Left ventricle myocardium inferior (tissue), 1 donor: ENCODE data around the gene ABR. TPM values are rescaled to one million over a fixed set of nuclear protein-coding genes. Genes with fewer than 3 reads are reported as not detected.

ENCODE experiments used
- DNase-seq: peaks from one replicate; pipeline ENCODE4 v3.0.0-alpha.2; 2020
- H3K27ac ChIP-seq: fragments of 200-600 bp; replicated peaks from 2 replicates; pipeline ENCODE4 v1.8.0; 2021
- H3K27me3 ChIP-seq: fragments of 200-600 bp; 2 replicates; pipeline ENCODE4 v1.8.0; 2021; ENCODE audit warnings: low read depth
- H3K36me3 ChIP-seq: fragments of 200-600 bp; 2 replicates; pipeline ENCODE4 v1.8.0; 2021
- H3K4me1 ChIP-seq: fragments of 200-600 bp; 2 replicates; pipeline ENCODE4 v1.8.0; 2021
- H3K4me3 ChIP-seq: fragments of 200-600 bp; 2 replicates; pipeline ENCODE4 v1.8.0; 2021; ENCODE audit warnings: mild to moderate bottlenecking, moderate library complexity
- H3K9me3 ChIP-seq: fragments of 200-600 bp; replicated peaks from 2 replicates; pipeline ENCODE4 v1.8.0; 2021
- CTCF ChIP-seq: fragments of 200-600 bp; IDR thresholded peaks from 2 replicates; pipeline ENCODE4 v1.8.0; 2021; ENCODE audit warnings: antibody characterized with exemption, mild to moderate bottlenecking, borderline replicate concordance
- intact Hi-C: fragments of 100-400 bp; cut with micrococcal nuclease; formaldehyde crosslinking; loops from one replicate; pipeline ENCODE4 v1.11.0; 2022
- total RNA-seq: library from RNA; stranded (reverse); fragmentation: NEBNext Ultra II Directional; extraction: Animal tissue kit (Norgen Biotek cat#: 25700); gene quantifications from one replicate; pipeline ENCODE4 v1.2.1, GENCODE V29; 2021
- donor health status: DM: no; HTN: yes; CAD: no; lungs with severe emphysema.

Gene ABR
- total RNA-seq, 1 donor from 2014 or later, result 170 TPM

- Histone ChIP-seq H3K9me3 (no peaks in the 10 kb centered on the region), H3K4me1 (peaks cover 39% of the 10 kb centered on the region), H3K27me3 (no peaks in the 10 kb centered on the region), H3K27ac (no peak overlapping the region), H3K36me3 (no peaks in the 10 kb centered on the region), H3K4me3 (no peak overlapping the region)
- no peak for DNase-seq
- TF ChIP-seq CTCF, result no peak
- intact Hi-C loops, result no loop called here
Observed at GRCh38 chr17:1146561-1147265, 33.1 kb downstream of the ABR start.

- Histone ChIP-seq H3K4me3 (no peak overlapping the region), H3K4me1 (peaks cover 31% of the 10 kb centered on the region), H3K27me3 (no peaks in the 10 kb centered on the region), H3K27ac (no peak overlapping the region), H3K9me3 (no peaks in the 10 kb centered on the region), H3K36me3 (no peaks in the 10 kb centered on the region)
- no peak for DNase-seq
- TF ChIP-seq CTCF, result no peak
- intact Hi-C loops, result no loop called here
Observed at GRCh38 chr17:1145311-1145986, 34.3 kb downstream of the ABR start.

- H3K27ac ChIP-seq, result no peak overlapping the region
- H3K4me1 ChIP-seq, result peaks cover 19% of the 10 kb centered on the region
- no peak for TF ChIP-seq CTCF
- no peak overlapping the region for H3K4me3 ChIP-seq
- no peak for DNase-seq
- no peaks in the 10 kb centered on the region for H3K36me3 ChIP-seq
- no peaks in the 10 kb centered on the region for H3K9me3 ChIP-seq
- H3K27me3 ChIP-seq, result no peaks in the 10 kb centered on the region
- intact Hi-C loops, result no loop called here
Observed at GRCh38 chr17:1144162-1144561, 35.6 kb downstream of the ABR start.

- H3K36me3 ChIP-seq, result no peaks in the 10 kb centered on the region
- H3K4me1 ChIP-seq, result peaks cover 19% of the 10 kb centered on the region
- no peak overlapping the region for H3K27ac ChIP-seq
- no peak overlapping the region for H3K4me3 ChIP-seq
- TF ChIP-seq CTCF, result no peak
- intact Hi-C loops, result no loop called here
- no peak for DNase-seq
- H3K9me3 ChIP-seq, result no peaks in the 10 kb centered on the region
- no peaks in the 10 kb centered on the region for H3K27me3 ChIP-seq
Observed at GRCh38 chr17:1143573-1143972, 36.2 kb downstream of the ABR start.

GRCh38 chr17:1142561-1142971, 37.2 kb downstream of the ABR start:
- no peaks in the 10 kb centered on the region for H3K9me3 ChIP-seq
- no peak for TF ChIP-seq CTCF
- no peak overlapping the region for H3K27ac ChIP-seq
- H3K4me3 ChIP-seq, result no peak overlapping the region
- intact Hi-C loops, result no loop called here
- DNase-seq, result no peak
- H3K27me3 ChIP-seq, result no peaks in the 10 kb centered on the region
- peaks cover 11% of the 10 kb centered on the region for H3K4me1 ChIP-seq
- H3K36me3 ChIP-seq, result no peaks in the 10 kb centered on the region
